Liver (tissue), 9 donors: ENCODE results near the gene NOS1. TPM values are rescaled to one million over a fixed set of nuclear protein-coding genes. Genes with fewer than 3 reads are reported as not detected.
"Not testable (repeated sequence)": the region's sequence is repeated elsewhere in the genome, so short reads cannot be mapped to it uniquely, and the experiment has no call there.

Experiments
- DNase-seq: peaks from one replicate; pipeline ENCODE4 v3.0.0-alpha.2; 2017; ENCODE audit warnings: low spot score
- H3K27ac ChIP-seq, 2 donors: one replicate each; pipeline ENCODE4 v1.7.0; 2013; ENCODE audit warnings: inconsistent platforms in 2 of 2, low read length in 2 of 2, control low read depth in 1 of 2, low read depth in 1 of 2, mild to moderate bottlenecking in 1 of 2
- H3K27me3 ChIP-seq, 4 donors: one replicate each; pipeline versions ENCODE4 v1.6.1 to v1.7.0; 2013; ENCODE audit warnings: low read length in 3 of 4, inconsistent platforms in 1 of 4, mild to moderate bottlenecking in 1 of 4, moderate library complexity in 1 of 4; ENCODE audit not compliant: control insufficient read depth in 4 of 4, insufficient read depth in 4 of 4
- H3K36me3 ChIP-seq, 4 donors: one replicate each; pipeline versions ENCODE4 v1.6.1 to v1.7.0; 2013; ENCODE audit warnings: low read length in 3 of 4, mild to moderate bottlenecking in 3 of 4, low read depth in 1 of 4, moderate library complexity in 1 of 4; ENCODE audit not compliant: control insufficient read depth in 4 of 4, insufficient read depth in 3 of 4
- H3K4me1 ChIP-seq, 4 donors: one replicate each; pipeline versions ENCODE4 v1.6.1 to v1.7.0; 2013; ENCODE audit warnings: low read length in 3 of 4, mild to moderate bottlenecking in 3 of 4, moderate library complexity in 1 of 4; ENCODE audit not compliant: control insufficient read depth in 4 of 4, insufficient read depth in 4 of 4
- H3K4me3 ChIP-seq, 3 donors: one replicate each; pipeline versions ENCODE4 v1.6.1 to v1.7.0; 2013; ENCODE audit warnings: low read length in 3 of 3, control low read depth in 1 of 3, low read depth in 1 of 3, mild to moderate bottlenecking in 1 of 3
- H3K9ac ChIP-seq, 2 donors: one replicate each; pipeline ENCODE4 v1.7.0; 2013; ENCODE audit warnings: low read length in 2 of 2, mild to moderate bottlenecking in 2 of 2, moderate library complexity in 2 of 2, control low read depth in 1 of 2, low read depth in 1 of 2
- H3K9me3 ChIP-seq, 4 donors: one replicate each; pipeline versions ENCODE4 v1.6.1 to v1.7.0; 2013; ENCODE audit warnings: low read length in 3 of 4; ENCODE audit not compliant: control insufficient read depth in 4 of 4
- ATF3 ChIP-seq: IDR thresholded peaks from 2 replicates; pipeline ENCODE4 v1.6.1; 2016; ENCODE audit warnings: antibody characterized with exemption
- CTCF ChIP-seq: fragments of 150-350 bp; IDR thresholded peaks from 2 replicates; pipeline ENCODE4 v1.5.1; 2017; ENCODE audit warnings: improper control_type of control experiment, low read depth, low read length; ENCODE audit not compliant: missing input control
- GABPA ChIP-seq, 2 donors: IDR thresholded peaks in 1 of 2; conservative IDR thresholded peaks in 1 of 2; 2 replicates each; pipeline ENCODE4 v1.6.1; 2016; ENCODE audit warnings: antibody characterized with exemption in 2 of 2, mild to moderate bottlenecking in 1 of 2, moderate library complexity in 1 of 2
- HNF4A ChIP-seq, 2 donors: conservative IDR thresholded peaks; 2 replicates each; pipeline ENCODE4 v1.6.1; 2016; ENCODE audit warnings: antibody characterized with exemption in 2 of 2, mild to moderate bottlenecking in 2 of 2
- HNF4G ChIP-seq: IDR thresholded peaks from 2 replicates; pipeline ENCODE4 v1.6.1; 2016; ENCODE audit warnings: antibody characterized with exemption
- MAX ChIP-seq: IDR thresholded peaks from 2 replicates; pipeline ENCODE4 v1.6.1; 2016; ENCODE audit warnings: antibody characterized with exemption
- NR2F2 ChIP-seq: IDR thresholded peaks from 2 replicates; pipeline ENCODE4 v1.6.1; 2016; ENCODE audit warnings: antibody characterized with exemption
- REST ChIP-seq: IDR thresholded peaks from 2 replicates; pipeline ENCODE4 v1.6.1; 2016; ENCODE audit warnings: antibody characterized with exemption, mild to moderate bottlenecking
- RXRA ChIP-seq, 2 donors: IDR thresholded peaks; 2 replicates each; pipeline ENCODE4 v1.6.1; 2017 to 2018; ENCODE audit warnings: antibody characterized with exemption in 2 of 2, mild to moderate bottlenecking in 1 of 2
- SP1 ChIP-seq: IDR thresholded peaks from 2 replicates; pipeline ENCODE4 v1.6.1; 2018; ENCODE audit warnings: antibody characterized with exemption, mild to moderate bottlenecking
- TAF1 ChIP-seq: conservative IDR thresholded peaks from 2 replicates; pipeline ENCODE4 v1.6.1; 2016; ENCODE audit warnings: antibody characterized with exemption, mild to moderate bottlenecking
- YY1 ChIP-seq: IDR thresholded peaks from 2 replicates; pipeline ENCODE4 v1.6.1; 2016; ENCODE audit warnings: antibody characterized with exemption, mild to moderate bottlenecking
- ZBTB33 ChIP-seq: IDR thresholded peaks from 2 replicates; pipeline ENCODE4 v1.6.1; 2016; ENCODE audit warnings: antibody characterized with exemption
- WGBS: extraction: QIAGEN DNeasy Blood & Tissue Kit; methylation state at CpG from one replicate; pipeline ENCODE4 v1.1.7; 2013; 5-methylcytosine and 5-hydroxymethylcytosine counted together
- polyA plus RNA-seq, 2 donors: library from polyadenylated mRNA; stranded (reverse) in 1 of 2; unstranded in 1 of 2; fragments of 200-250 nt in 1 of 2; fragments of >200 nt in 1 of 2; fragmentation: Nextera tagmentation in 1 of 2; extraction: Ambion mirVana in 1 of 2; gene quantifications; one replicate each; pipeline versions ENCODE4 v1.2.1 to v1.2.3, GENCODE V29; 2013 to 2015
- total RNA-seq, 2 donors: library from RNA; depleted of rRNA; stranded (reverse); fragments of >200 nt; gene quantifications; one replicate each; pipeline ENCODE4 v1.2.3, GENCODE V29; 2014
- donor health status: healthy.
- donor health status: healthy.
- donor health status: healthy.
- donor health status: healthy.
- donor health status: healthy.

The NOS1 gene
- total and polyA plus RNA-seq, 4 donors: under 0.01 to 0.08 (median 0.01) TPM; not detected in 1

- no peaks in the 10 kb centered on the region for H3K4me1 ChIP-seq
- no peaks in the 10 kb centered on the region for H3K9me3 ChIP-seq
- no peak overlapping the region for H3K9ac ChIP-seq
- no peak overlapping the region for H3K27ac ChIP-seq
- WGBS: 90% methylated on average over 6 of the region's 6 CpGs
- no peak overlapping the region for H3K4me3 ChIP-seq
- H3K27me3 ChIP-seq: peaks cover 0 to 4% (median 3%) of the 10 kb centered on the region in 4 donors
- TF ChIP-seq CTCF (no peak), REST (no peak), HNF4G (no peak), ZBTB33 (no peak), GABPA (IDR thresholded peaks at IDR 0.05 in 1 of 2, conservative IDR thresholded peaks at IDR 0.05 in 1 of 2) (no peak), MAX (no peak), RXRA (IDR thresholded peaks at IDR 0.05) (no peak), NR2F2 (no peak), SP1 (no peak), YY1 (no peak), TAF1 (no peak), ATF3 (no peak), HNF4A (conservative IDR thresholded peaks at IDR 0.05) (no peak)
- DNase-seq: no peak
- H3K36me3 ChIP-seq: no peaks in the 10 kb centered on the region
Measured at GRCh38 chr12:117225179-117225578, 136.2 kb downstream of the NOS1 start.

GRCh38 chr12:117220947-117221346 is 140.5 kb downstream of the NOS1 start:
- H3K27ac ChIP-seq, H3K27me3 ChIP-seq, DNase-seq, H3K9me3 ChIP-seq, H3K36me3 ChIP-seq, H3K4me3 ChIP-seq, H3K4me1 ChIP-seq, H3K9ac ChIP-seq: not testable (repeated sequence)
- 68% methylated on average over 5 of the region's 5 CpGs for WGBS
